GM21786 (cell line): ENCODE results near the gene TRO.

ENCODE experiments used
- ATAC-seq: cut with Tn5 transposase; IDR thresholded peaks from one replicate; pipeline ENCODE4 v1.9.1; 2021; ENCODE audit not compliant: unreplicated experiment

TRO gene, protein sequence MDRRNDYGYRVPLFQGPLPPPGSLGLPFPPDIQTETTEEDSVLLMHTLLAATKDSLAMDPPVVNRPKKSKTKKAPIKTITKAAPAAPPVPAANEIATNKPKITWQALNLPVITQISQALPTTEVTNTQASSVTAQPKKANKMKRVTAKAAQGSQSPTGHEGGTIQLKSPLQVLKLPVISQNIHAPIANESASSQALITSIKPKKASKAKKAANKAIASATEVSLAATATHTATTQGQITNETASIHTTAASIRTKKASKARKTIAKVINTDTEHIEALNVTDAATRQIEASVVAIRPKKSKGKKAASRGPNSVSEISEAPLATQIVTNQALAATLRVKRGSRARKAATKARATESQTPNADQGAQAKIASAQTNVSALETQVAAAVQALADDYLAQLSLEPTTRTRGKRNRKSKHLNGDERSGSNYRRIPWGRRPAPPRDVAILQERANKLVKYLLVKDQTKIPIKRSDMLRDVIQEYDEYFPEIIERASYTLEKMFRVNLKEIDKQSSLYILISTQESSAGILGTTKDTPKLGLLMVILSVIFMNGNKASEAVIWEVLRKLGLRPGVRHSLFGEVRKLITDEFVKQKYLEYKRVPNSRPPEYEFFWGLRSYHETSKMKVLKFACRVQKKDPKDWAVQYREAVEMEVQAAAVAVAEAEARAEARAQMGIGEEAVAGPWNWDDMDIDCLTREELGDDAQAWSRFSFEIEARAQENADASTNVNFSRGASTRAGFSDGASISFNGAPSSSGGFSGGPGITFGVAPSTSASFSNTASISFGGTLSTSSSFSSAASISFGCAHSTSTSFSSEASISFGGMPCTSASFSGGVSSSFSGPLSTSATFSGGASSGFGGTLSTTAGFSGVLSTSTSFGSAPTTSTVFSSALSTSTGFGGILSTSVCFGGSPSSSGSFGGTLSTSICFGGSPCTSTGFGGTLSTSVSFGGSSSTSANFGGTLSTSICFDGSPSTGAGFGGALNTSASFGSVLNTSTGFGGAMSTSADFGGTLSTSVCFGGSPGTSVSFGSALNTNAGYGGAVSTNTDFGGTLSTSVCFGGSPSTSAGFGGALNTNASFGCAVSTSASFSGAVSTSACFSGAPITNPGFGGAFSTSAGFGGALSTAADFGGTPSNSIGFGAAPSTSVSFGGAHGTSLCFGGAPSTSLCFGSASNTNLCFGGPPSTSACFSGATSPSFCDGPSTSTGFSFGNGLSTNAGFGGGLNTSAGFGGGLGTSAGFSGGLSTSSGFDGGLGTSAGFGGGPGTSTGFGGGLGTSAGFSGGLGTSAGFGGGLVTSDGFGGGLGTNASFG (N-terminal part only)

GRCh38 chrX:54920610-54921426 is at the start of gene TRO:
TRO (plus strand) TSS chrX:54920824; CDS start chrX:54922247, 1,423 bp downstream.
- no peak for ATAC-seq

DNA sequence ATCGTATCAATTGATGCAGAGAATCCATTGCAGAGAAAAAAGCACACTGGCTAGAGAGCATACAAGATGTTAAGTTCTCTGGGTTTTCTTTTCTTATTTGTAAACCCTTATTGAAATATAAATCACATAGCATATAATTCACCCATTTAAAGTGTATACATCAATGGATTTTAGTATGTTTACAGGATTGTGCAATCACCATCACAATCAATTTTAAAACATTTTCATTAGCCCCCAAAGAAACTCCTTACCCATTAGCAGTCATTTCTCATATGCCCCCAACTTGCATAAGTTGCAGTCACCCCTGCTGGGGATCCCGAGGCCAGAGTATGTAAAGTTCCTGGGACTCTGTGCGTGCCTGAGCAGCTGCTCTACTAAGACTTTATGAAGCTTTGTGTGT is 34.9 kb upstream of the TRO start:
- ATAC-seq = no peak

DNA sequence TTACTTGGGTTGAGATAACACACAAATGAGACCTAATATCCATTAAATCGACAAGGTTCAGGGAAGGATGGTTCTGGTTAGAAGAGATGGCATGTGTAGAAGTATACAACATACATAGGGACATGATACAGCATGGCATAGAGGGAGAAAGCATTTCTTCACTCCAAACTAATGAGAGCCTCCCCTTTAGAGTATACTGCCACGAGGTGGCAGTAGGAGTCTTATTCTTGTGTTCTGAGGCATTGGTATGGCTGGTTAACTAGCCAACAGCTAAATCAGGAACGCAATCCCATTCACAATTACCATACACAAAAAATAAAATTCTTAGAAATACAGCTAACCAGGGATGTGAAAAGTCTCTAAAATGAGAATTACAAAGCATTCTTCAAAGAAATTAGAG is 29.1 kb upstream of the TRO start:
- no peak for ATAC-seq

DNA sequence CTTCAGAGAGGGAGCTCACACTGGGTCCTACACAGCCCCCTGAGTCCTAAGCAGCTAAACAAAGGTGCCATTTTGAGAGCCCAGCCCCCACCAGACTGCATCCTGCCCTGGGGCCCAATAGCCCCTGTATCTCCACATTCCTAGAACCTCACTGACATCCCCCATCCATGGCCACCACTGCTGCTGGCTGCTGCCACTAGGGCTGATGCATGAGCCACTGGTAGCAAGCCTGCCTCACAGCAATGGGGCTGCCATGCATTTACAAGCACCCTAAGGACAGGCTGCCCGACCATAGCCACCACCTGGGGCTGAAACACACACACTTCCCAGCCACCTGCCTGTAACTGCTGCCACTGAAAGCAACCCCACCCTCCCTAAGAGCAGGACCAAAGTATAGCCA is 26.5 kb upstream of the TRO start:
- no peak for ATAC-seq

GRCh38 chrX:54909941-54910340 is 10.7 kb upstream of the TRO start:
- ATAC-seq = no peak

DNA sequence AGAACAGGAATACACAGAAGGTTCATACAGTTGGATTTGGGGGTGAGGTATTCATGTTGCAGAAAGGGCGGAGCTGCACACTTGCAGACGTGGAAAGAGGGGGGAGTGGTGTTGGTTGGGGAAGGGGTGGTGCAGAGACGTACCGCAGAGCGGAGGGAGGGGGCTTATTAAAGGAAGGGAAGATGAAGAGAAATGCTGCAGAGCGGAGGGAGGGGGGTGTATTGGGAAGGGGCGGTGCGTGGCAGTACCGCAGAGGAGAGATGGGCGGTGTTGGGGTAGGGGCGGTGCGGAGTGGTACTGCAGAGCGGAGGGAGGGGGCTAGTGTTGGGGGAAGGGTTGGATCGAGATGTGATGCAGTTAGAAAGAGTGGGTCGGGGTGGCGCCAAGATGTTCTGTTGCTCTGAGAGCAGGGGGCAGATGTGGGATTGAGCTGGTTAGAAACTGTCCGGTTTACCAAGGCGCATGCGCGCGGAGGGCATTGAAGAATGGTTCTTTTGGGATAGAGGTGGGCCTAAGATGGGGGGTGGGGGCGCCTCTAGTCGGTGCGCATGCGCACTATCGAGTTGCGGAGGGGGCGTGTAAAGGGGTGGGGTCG is 900 bp downstream of the TRO start:
- ATAC-seq = peak; percentile 68

GRCh38 chrX:54922547-54922946 is 1.9 kb downstream of the TRO start:
- no peak for ATAC-seq

GRCh38 chrX:54923376-54923775 is 2.8 kb downstream of the TRO start:
- ATAC-seq = no peak

GRCh38 chrX:54926978-54927377 is 6.4 kb downstream of the TRO start:
- ATAC-seq = no peak

DNA sequence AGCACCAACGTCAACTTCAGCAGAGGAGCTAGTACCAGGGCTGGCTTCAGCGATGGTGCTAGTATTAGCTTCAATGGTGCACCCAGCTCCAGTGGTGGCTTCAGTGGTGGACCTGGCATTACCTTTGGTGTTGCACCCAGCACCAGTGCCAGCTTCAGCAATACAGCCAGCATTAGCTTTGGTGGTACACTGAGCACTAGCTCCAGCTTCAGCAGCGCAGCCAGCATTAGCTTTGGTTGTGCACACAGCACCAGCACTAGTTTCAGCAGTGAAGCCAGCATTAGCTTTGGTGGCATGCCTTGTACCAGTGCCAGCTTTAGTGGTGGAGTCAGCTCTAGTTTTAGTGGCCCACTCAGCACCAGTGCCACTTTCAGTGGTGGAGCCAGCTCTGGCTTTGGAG is 8.3 kb downstream of the TRO start:
- ATAC-seq = no peak

DNA sequence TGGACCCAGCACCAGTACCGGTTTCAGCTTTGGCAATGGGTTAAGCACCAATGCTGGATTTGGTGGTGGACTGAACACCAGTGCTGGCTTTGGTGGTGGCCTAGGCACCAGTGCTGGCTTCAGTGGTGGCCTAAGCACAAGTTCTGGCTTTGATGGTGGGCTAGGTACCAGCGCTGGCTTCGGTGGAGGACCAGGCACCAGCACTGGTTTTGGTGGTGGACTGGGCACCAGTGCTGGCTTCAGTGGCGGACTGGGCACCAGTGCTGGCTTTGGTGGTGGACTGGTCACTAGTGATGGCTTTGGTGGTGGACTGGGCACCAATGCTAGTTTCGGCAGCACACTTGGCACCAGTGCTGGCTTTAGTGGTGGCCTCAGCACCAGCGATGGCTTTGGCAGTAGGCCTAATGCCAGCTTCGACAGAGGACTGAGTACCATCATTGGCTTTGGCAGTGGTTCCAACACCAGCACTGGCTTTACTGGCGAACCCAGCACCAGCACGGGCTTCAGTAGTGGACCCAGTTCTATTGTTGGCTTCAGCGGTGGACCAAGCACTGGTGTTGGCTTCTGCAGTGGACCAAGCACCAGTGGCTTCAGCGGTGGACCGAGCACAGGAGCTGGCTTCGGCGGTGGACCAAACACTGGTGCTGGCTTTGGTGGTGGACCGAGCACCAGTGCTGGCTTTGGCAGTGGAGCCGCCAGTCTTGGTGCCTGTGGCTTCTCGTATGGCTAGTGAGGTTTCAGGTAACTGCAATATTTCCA is 9.8 kb downstream of the TRO start:
- ATAC-seq = no peak

- no peak for ATAC-seq
Measured at GRCh38 chrX:54931107-54931506, 10.5 kb downstream of the TRO start.

- ATAC-seq = no peak
Measured at GRCh38 chrX:54933150-54933826, 12.7 kb downstream of the TRO start.

- ATAC-seq = no peak
Measured at GRCh38 chrX:54934058-54934457, 13.4 kb downstream of the TRO start.

- no peak for ATAC-seq
Measured at GRCh38 chrX:54934890-54935289, 14.3 kb downstream of the TRO start.

- ATAC-seq = no peak
Measured at GRCh38 chrX:54935306-54935705, 14.7 kb downstream of the TRO start.

GRCh38 chrX:54937416-54937815 is 16.8 kb downstream of the TRO start:
- ATAC-seq = no peak

- ATAC-seq = no peak
Measured at GRCh38 chrX:54944816-54945215, 24.2 kb downstream of the TRO start.

- no peak for ATAC-seq
Measured at GRCh38 chrX:54945224-54945623, 24.6 kb downstream of the TRO start.
